ENCODE results near the gene FUZ.
A peak's percentile ranks its signal among the peaks of the same experiment; 100 is the strongest.

The FUZ gene

GRCh38 chr19:49850487-49851342, 37.6 kb upstream of the FUZ start, which contains the start of gene PTOV1:
PTOV1 (plus strand) TSS chr19:49851159.
- DNase-seq, result peak; percentile 97

GRCh38 chr19:49850221-49850486, 37.1 kb upstream of the FUZ start:
- no peak for DNase-seq

GRCh38 chr19:49849433-49850220, 36.5 kb upstream of the FUZ start:
- DNase-seq, result no peak

GRCh38 chr19:49848938-49849337, 35.8 kb upstream of the FUZ start:
- DNase-seq, result no peak

GRCh38 chr19:49847731-49848696, 34.9 kb upstream of the FUZ start:
- peak; percentile 92 for DNase-seq

- DNase-seq, result no peak
Observed at GRCh38 chr19:49846408-49846807, 33.3 kb upstream of the FUZ start.

GRCh38 chr19:49845414-49845813, 32.3 kb upstream of the FUZ start:
- no peak for DNase-seq

GRCh38 chr19:49844138-49845095, 31.3 kb upstream of the FUZ start:
- no peak for DNase-seq

- no peak for DNase-seq
Observed at GRCh38 chr19:49843265-49843664, 30.2 kb upstream of the FUZ start.

GRCh38 chr19:49840736-49841249, 27.7 kb upstream of the FUZ start:
- no peak for DNase-seq

- no peak for DNase-seq
Observed at GRCh38 chr19:49840321-49840720, 27.2 kb upstream of the FUZ start.

- no peak for DNase-seq
Observed at GRCh38 chr19:49839713-49840112, 26.6 kb upstream of the FUZ start.

GRCh38 chr19:49838885-49839588, 25.9 kb upstream of the FUZ start:
- DNase-seq, result no peak

- no peak for DNase-seq
Observed at GRCh38 chr19:49837425-49837824, 24.3 kb upstream of the FUZ start.

GRCh38 chr19:49837009-49837310, 23.9 kb upstream of the FUZ start:
- no peak for DNase-seq

GRCh38 chr19:49836176-49837008, 23.3 kb upstream of the FUZ start:
- DNase-seq, result no peak

- no peak for DNase-seq
Observed at GRCh38 chr19:49835562-49835961, 22.5 kb upstream of the FUZ start.

GRCh38 chr19:49833599-49833998, 20.5 kb upstream of the FUZ start:
- DNase-seq, result no peak

GRCh38 chr19:49832556-49832955, 19.5 kb upstream of the FUZ start:
- DNase-seq, result no peak

GRCh38 chr19:49831592-49831991, 18.5 kb upstream of the FUZ start:
- DNase-seq, result no peak

Data from hematopoietic multipotent progenitor cell treated with erythropoietin and hydrocortisone succinate and interleukin-3 and kit ligand, for 6 days (in vitro differentiated cells).